HG03439 (cell line): ENCODE results near the gene OLAH.

Experiments used
- ATAC-seq: cut with Tn5 transposase; IDR thresholded peaks from one replicate; pipeline ENCODE4 v1.9.1; 2021; ENCODE audit warnings: mild to moderate bottlenecking, moderate library complexity; ENCODE audit not compliant: unreplicated experiment

OLAH gene

GRCh38 chr10:15068802-15069201 lies 25.1 kb downstream of the OLAH start:
- no peak for ATAC-seq

GRCh38 chr10:15069230-15069629 lies 25.5 kb downstream of the OLAH start:
- no peak for ATAC-seq

DNA sequence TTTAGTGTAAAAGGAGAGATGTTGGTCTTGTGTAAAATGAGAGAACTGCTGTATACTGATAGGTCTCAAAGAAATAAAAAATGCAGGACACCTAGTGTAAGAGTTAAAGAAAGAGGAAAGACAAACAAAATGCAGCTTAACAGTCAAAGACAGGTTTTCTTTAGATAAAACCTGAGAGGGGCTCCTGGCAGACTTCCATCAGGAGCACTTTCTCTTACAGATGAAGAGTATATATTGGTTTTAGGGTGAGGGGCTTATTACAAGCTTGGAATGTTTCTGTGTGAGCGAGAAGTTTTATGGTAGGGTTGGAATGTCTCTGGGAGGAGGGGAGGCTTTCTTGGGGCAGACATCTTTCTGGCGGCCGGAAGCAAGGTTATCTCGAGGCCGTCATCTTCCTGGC lies 28.6 kb downstream of the OLAH start:
- ATAC-seq: no peak

- ATAC-seq: no peak
Measured at GRCh38 chr10:15075421-15075820, 31.7 kb downstream of the OLAH start.

- ATAC-seq: no peak
Measured at GRCh38 chr10:15083674-15084501, 40.1 kb downstream of the OLAH start.

DNA sequence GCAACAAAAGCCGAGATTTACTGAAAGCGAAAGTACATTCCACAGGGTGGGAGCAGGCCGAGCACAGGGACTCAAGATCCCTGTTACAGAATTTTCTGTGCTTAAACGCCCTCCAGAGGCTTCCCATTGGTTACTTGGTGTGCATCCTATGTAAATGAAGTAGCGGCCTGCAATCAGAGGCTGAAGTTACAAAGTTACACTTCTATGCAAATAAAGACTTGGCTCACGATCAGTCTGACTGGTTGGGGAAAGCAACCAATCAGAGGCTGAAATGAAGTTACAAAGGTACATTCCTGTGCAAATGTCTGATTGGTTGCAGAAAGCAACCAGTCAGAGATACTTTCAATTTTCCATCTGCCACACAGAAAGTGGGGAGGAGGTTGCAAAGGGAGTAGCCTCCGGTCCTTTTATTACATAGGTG lies 40.8 kb downstream of the OLAH start:
- no peak for ATAC-seq

DNA sequence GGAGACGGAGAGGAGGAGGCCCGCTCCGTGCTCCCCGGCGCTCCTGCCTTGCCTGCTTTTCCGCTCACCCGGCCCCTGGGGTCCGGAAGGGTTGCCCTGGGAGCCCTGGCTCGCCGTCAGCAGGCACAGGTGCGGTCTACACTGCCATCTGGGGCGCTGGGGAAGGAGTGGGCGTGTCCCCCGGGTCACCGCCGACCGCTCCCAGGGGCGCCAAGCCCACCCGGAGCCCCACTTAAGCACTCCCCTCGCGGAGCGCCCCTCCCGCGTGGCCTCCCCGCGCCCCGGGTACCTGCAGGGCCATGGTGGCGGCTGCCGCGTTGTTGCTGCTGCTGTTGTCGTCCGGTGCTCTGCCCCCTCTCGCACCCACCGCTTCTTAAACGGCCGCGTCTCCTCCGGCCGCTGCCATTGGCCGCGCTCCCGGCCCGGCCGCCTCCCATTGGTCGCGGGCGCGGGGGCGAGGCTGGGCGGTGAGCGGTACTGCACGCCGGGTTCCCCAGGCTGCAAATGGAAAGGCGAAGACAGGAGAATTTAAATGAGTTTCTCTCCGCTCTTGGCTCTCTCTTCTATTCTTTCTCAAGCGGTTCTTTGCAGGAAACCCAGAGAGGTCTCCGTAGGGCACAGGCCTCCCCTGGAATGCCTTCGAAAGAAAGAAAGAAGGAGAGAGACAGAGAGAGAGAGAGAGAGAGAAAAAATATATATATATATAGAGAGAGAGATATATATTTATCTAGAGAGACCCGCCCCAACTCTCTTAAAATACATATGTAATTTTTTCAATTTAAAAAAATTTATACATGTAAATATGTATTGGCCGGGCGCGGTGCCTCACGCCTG lies 44.9 kb downstream of the OLAH start, which contains the start of gene ACBD7:
TSS of gene ACBD7 (minus strand) at position 349 of the 834 bp plus-strand sequence. CDS start at position 301, 48 bp downstream.
- peak; percentile 97 for ATAC-seq

- no peak for ATAC-seq
Measured at GRCh38 chr10:15091418-15091817, 47.7 kb downstream of the OLAH start.

- no peak for ATAC-seq
Measured at GRCh38 chr10:15092855-15093408, 49.2 kb downstream of the OLAH start.

- peak; percentile 26 for ATAC-seq
Measured at GRCh38 chr10:15096661-15097010, 52.9 kb downstream of the OLAH start.

DNA sequence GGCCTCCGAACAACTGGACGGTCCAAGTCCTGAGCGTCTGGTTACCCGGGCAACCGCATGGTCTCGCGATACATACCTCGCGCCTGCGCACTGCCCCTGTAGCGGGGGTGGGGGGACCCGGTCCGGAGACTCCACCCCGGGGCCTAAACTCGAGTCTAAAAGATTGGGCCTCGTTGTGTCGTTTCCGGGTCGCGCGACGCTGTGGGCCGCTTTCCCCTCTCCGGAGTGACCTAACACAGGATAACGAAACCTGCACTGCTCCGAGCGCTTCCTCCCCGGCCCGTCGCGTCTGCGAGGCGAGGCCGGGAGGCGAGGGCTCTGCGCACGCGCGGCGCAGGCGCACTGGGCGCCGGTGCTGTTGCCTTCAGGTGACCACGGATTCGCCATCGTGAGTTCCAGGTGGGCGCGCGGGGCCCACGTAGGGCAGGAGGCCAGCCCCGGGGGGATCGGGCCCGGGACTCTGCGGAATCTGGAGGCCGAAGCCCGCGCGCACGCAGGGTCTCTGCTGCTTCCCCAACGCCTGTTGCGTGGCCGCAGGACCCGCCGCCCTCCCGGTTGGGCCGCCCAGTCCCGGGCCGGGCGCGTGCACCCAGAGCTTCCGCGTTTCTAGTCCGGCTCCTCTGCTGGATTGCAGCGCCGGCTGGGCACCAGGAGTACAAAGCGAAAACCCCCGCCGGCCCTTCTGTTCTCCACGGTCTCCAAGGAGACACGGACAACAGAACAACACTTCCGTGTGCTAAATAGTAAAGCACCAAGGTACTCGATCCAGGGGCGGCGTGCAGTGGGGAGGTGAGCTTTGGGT lies 53.5 kb downstream of the OLAH start, which contains the start of gene RPP38:
TSS of gene RPP38 (plus strand) at position 345 of the 802 bp plus-strand sequence. CDS start 5,960 bp downstream, outside the sequence.
- ATAC-seq: peak; percentile 88

- no peak for ATAC-seq
Measured at GRCh38 chr10:15099886-15100285, 56.1 kb downstream of the OLAH start.

GRCh38 chr10:15103513-15103912 lies 59.8 kb downstream of the OLAH start:
- ATAC-seq: no peak

DNA sequence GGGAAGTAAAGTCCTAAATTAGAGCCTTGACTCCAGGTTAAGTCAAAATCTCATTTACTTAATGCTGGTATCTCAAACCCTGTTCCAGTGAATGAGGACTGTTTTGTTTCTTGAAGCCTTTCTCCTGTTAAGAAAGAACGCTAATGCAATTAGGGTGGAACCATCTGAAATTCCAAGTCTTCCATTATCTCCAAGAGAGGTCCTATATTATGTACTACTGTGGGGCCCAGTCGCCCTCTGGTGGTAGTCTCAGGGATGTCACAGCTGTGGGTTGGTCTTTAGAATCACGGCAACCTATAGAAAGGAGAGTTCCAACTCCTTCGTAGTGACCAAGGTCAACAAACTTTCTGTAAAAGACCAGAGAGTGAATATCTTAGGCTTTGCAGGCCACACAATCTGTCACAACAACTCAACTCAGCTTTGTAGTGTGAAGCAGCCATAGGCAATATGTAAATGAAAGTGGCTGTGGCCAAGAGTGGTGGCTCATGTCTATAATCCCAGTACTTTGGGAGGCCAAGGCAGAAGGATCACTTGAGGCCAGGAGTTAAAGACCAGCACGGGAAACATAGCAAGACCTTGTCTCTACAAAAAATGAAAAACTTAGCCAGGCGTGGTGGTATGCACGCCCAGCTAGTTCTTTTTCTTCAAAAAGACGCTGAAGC lies 62.7 kb downstream of the OLAH start:
- ATAC-seq: peak; percentile 87

- ATAC-seq: no peak
Measured at GRCh38 chr10:15112657-15113056, 68.9 kb downstream of the OLAH start.

DNA sequence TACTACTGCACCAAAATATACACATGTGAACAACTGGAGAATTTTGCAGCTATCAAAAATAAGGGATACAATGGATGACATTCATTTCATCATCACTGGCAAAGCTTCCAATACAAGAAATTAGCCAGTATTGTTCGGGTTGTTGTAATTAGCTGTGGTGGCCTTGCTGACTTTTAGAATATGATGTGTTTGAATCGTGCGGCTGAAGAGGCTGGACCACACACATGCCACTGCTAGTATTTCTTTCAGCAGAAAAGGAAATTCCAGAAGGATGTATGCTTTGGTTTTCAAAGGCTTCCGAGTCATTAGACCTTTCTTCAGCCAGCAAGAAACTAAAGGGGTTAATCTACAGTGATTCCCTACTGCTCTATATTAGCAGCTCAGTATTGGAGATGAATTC lies 70.0 kb downstream of the OLAH start:
- ATAC-seq: no peak

- no peak for ATAC-seq
Measured at GRCh38 chr10:15116225-15116624, 72.5 kb downstream of the OLAH start.

DNA sequence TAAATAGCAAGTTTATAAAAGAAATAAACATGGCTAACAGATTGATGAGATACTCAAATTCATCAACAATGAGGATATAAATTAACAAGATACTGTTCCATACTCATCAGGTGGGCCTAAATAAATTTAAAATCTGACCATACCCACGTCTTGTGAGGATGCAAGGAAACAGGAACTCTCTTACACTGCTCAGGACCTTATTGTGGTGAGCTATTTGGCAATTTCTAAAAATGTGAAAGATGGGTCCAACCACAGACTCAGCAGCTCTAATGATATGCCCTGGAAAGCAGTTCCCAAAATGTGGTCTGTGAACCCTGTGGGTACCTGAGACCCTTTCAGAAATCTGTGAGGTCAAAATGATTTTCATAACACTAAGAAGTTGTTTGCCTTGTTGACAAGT lies 74.9 kb downstream of the OLAH start:
- ATAC-seq: no peak

DNA sequence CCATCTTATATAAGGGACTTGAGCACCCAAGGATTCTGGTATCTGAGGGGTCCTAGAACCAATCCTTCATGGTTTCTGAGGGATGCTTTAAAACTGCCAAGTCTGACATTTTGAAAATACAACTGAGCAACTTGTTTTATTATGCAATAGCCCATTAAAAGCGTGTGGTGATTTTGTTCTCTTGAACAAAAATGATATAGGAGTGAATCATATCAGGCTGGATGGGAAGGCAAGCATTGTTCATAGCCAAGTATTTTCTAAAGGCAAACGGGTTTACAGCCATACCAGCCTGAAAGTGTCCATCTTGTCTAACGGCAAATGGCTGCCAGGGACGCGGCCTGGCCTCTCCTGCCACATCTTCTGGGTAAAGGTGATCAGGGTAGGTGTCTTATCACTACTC lies 76.8 kb downstream of the OLAH start:
- ATAC-seq: no peak

- ATAC-seq: no peak
Measured at GRCh38 chr10:15121707-15122106, 78.0 kb downstream of the OLAH start.
